G401.6 (cell line): Measurements from ENCODE around the gene BBX.

Source experiments
- FAIRE-seq: peaks from 2 replicates; lab custom pipeline; 2012; peaks lifted over from hg19 to GRCh38; lab: Jason Lieb, UNC

Gene BBX

GRCh38 chr3:107847791-107848190 is 325.0 kb downstream of the BBX start:
- no peak for FAIRE-seq

GRCh38 chr3:107848351-107848915 is 325.7 kb downstream of the BBX start:
- FAIRE-seq, result no peak

- no peak for FAIRE-seq
Measured at GRCh38 chr3:107850681-107851080, 327.9 kb downstream of the BBX start.

- no peak for FAIRE-seq
Measured at GRCh38 chr3:107853821-107854220, 331.1 kb downstream of the BBX start.

GRCh38 chr3:107854733-107855132 is 332.0 kb downstream of the BBX start:
- no peak for FAIRE-seq

GRCh38 chr3:107855710-107856109 is 332.9 kb downstream of the BBX start:
- no peak for FAIRE-seq

GRCh38 chr3:107857854-107858253 is 335.1 kb downstream of the BBX start:
- no peak for FAIRE-seq

GRCh38 chr3:107858876-107859275 is 336.1 kb downstream of the BBX start:
- FAIRE-seq, result no peak
